ENCODE measurements around the gene ATP10A. TPM values are rescaled to one million over a fixed set of nuclear protein-coding genes. Genes with fewer than 3 reads are reported as not detected.

The ATP10A gene
- total RNA-seq, 1 donor from 2014 or later: not detected

DNA sequence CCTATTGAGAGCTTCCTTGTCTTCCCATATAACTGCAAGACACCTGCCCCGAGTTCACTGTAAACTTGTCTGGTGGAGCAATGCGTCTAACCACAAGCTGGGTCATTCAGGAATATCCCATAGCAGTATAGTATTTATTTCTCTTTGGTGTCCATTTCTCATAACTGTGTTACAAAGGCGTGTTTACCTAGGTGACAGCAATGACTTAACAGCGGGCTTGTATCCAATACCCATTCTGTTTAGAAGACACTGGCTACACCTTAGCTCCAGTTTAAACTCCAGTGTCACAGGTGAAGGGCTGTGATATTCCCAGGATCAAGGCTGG, 24.3 kb downstream of the ATP10A start:
- H3K4me3 Mint-ChIP-seq: no peak overlapping the region
- peaks cover 10% of the 10 kb centered on the region for H3K4me1 Mint-ChIP-seq
- TF ChIP-seq, protein P1, sequence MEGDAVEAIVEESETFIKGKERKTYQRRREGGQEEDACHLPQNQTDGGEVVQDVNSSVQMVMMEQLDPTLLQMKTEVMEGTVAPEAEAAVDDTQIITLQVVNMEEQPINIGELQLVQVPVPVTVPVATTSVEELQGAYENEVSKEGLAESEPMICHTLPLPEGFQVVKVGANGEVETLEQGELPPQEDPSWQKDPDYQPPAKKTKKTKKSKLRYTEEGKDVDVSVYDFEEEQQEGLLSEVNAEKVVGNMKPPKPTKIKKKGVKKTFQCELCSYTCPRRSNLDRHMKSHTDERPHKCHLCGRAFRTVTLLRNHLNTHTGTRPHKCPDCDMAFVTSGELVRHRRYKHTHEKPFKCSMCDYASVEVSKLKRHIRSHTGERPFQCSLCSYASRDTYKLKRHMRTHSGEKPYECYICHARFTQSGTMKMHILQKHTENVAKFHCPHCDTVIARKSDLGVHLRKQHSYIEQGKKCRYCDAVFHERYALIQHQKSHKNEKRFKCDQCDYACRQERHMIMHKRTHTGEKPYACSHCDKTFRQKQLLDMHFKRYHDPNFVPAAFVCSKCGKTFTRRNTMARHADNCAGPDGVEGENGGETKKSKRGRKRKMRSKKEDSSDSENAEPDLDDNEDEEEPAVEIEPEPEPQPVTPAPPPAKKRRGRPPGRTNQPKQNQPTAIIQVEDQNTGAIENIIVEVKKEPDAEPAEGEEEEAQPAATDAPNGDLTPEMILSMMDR (IDR thresholded peaks at IDR 0.05): no peak
- no peak overlapping the region for H3K27ac Mint-ChIP-seq
- no peak for DNase-seq
- no peaks in the 10 kb centered on the region for H3K36me3 Mint-ChIP-seq (ENCODE audit: low read depth)
- ChIA-PET POLR2A (no interaction called here), CTCF (no interaction called here)
- peaks cover 30% of the 10 kb centered on the region for H3K27me3 Mint-ChIP-seq
- no peak for ATAC-seq (ENCODE audit: low read depth)
- intact Hi-C loops (cut with micrococcal nuclease): loop anchor here (1.0 kb wide), 1 partner anchor 11 kb away; no protein-coding TSS in a partner anchor
- no peaks in the 10 kb centered on the region for H3K9me3 Mint-ChIP-seq

DNA sequence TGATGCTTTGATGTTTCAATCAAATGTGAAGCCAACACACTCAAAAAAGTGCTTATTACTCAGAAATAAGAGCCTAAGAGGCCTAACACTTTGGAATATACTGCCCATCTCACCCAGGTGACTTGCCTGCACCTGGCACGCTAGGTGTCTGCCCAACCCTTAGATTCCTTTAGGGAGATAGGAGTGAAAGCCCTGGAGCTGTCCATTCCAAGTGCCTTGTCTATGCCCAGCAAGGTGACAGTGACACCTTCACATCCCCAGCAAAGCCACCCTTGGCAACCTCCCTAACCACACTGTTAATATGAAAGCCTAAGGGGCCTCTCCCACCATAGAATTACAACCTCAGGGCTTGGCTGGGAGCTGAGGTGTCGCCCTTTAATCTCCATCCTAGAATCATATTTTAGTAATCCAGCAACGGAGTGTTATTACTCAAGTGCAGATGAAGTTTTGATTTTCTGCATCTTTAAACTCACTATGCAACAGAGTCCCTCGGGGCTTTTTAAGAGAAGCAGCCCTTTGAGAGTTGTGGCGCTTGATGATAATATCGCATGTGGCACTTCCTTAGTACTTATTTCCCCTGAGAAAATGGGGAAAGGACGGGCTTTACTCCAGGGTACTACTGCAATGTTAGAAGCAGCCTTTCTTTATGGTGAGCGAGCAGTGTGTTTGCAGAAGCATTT, 24.8 kb downstream of the ATP10A start:
- Mint-ChIP-seq H3K4me1 (peaks cover 10% of the 10 kb centered on the region), H3K36me3 (ENCODE audit: low read depth) (no peaks in the 10 kb centered on the region), H3K9me3 (no peaks in the 10 kb centered on the region), H3K27me3 (peaks cover 27% of the 10 kb centered on the region), H3K4me3 (no peak overlapping the region), H3K27ac (no peak overlapping the region)
- ChIA-PET POLR2A (no interaction called here), CTCF (no interaction called here)
- ATAC-seq (ENCODE audit: low read depth) (peak; percentile 60), DNase-seq (no peak)
- TF ChIP-seq, protein P1 (IDR thresholded peaks at IDR 0.05): no peak
- intact Hi-C loops (cut with micrococcal nuclease): loop anchor here (1.0 kb wide), 1 partner anchor 12 kb away; no protein-coding TSS in a partner anchor

DNA sequence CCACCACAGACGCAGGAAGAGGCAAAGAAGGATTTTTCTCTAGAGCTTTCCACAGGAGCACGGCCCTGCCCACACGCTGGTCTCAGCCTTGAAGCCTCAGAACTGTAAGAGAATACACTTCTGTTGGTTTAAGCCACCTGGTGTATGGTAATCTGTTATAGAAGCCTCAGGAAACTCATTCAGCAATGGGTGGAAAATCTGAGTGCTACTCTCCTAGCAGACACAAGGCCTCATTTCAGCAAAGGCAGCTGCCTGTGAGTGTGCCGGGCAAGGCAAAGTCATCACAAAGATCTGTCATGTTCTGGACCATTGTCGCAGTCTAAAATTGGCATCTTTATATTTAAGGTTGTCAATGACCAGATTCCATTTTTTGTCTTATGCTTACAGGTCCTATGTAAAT, 31.0 kb downstream of the ATP10A start:
- Mint-ChIP-seq H3K27me3 (peaks cover 10% of the 10 kb centered on the region), H3K4me3 (no peak overlapping the region), H3K36me3 (ENCODE audit: low read depth) (no peaks in the 10 kb centered on the region), H3K4me1 (peaks cover 8% of the 10 kb centered on the region), H3K27ac (no peak overlapping the region), H3K9me3 (peaks cover 3% of the 10 kb centered on the region)
- CTCF ChIA-PET: no interaction called here
- DNase-seq: no peak
- ATAC-seq (ENCODE audit: low read depth): peak; percentile 37
- POLR2A ChIA-PET: no interaction called here
- intact Hi-C loops (cut with micrococcal nuclease): loop anchor here (2.0 kb wide), 1 partner anchor 19 kb away; no protein-coding TSS in a partner anchor
- TF ChIP-seq, protein P1 (IDR thresholded peaks at IDR 0.05): no peak

DNA sequence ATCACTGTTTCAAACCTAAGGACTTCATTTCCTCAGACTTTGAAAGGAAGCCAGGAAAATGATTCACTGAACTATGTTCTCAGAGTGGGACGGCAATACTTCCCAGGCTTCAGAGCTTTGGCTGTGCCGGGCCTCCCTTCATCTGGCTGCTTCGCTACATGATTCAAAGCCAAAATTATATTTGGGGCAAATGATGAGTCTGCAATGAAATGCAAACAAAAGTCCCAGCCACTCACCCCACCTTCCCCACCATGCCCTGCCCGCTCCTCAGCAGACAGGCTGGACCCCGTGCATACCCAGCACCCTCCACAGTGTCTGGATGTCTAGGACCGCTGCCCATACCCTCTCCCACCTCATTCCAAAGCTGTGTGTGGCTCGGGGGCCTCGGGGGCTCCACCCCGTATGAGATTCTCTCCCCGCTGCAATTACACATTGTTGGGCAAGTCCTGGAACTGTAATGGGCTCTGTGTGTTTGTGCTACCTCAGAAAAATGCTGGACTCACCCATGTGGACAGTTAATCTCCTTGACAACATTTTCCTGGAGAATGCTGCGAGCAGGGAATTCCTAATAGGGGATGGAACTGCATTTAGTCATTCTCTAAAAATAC, 32.2 kb downstream of the ATP10A start:
- no peak for ATAC-seq (ENCODE audit: low read depth)
- Mint-ChIP-seq H3K27me3 (peaks cover 8% of the 10 kb centered on the region), H3K9me3 (peaks cover 8% of the 10 kb centered on the region), H3K27ac (no peak overlapping the region), H3K36me3 (ENCODE audit: low read depth) (no peaks in the 10 kb centered on the region), H3K4me3 (no peak overlapping the region), H3K4me1 (peaks cover 8% of the 10 kb centered on the region)
- POLR2A ChIA-PET: no interaction called here
- CTCF ChIA-PET: no interaction called here
- TF ChIP-seq, protein P1 (IDR thresholded peaks at IDR 0.05): no peak
- intact Hi-C loops (cut with micrococcal nuclease): no loop called here
- DNase-seq: no peak

DNA sequence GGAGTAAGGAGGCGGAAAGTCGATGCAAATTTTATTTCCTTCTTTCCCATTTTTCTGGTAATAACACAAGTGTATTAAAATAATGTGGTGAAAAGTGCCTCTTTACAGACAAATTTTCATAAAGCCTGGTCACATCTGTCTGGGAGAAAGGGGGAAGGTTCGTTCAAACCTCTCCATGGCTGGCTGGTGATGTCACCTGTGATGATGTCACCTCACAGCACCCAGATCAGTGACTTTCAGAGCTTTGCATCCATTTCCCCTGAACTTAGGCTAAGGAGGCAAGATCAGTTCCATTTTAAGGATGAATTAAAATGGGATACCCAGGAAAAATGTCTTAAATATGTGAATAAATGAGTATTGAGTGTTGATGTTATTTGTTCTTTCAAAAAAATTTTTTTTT, 34.1 kb downstream of the ATP10A start:
- Mint-ChIP-seq H3K36me3 (ENCODE audit: low read depth) (no peaks in the 10 kb centered on the region), H3K4me1 (peaks cover 8% of the 10 kb centered on the region)
- no peak for ATAC-seq (ENCODE audit: low read depth)

More for the DNA sequence above, 34.1 kb downstream of the ATP10A start:
- Mint-ChIP-seq H3K9me3 (peaks cover 13% of the 10 kb centered on the region), H3K27ac (no peak overlapping the region), H3K27me3 (peaks cover 4% of the 10 kb centered on the region), H3K4me3 (no peak overlapping the region)
- intact Hi-C loops (cut with micrococcal nuclease): no loop called here
- ChIA-PET CTCF (interaction anchor here (0.6 kb wide), 1 partner anchor 19 kb away, joined by 3 read pairs; no protein-coding TSS in a partner anchor), POLR2A (no interaction called here)
- TF ChIP-seq, protein P1 (IDR thresholded peaks at IDR 0.05): no peak
- DNase-seq: no peak

All from activated B cell treated with CpG ODN at 0.5 μM for 24 hours (primary cell).